Fibroblast of mammary gland (primary cell): ENCODE measurements around the gene C5AR1.
A peak's percentile ranks its signal among the peaks of the same experiment; 100 is the strongest.
"Not testable (repeated sequence)": the region's sequence is repeated elsewhere in the genome, so short reads cannot be mapped to it uniquely, and the experiment has no call there.

ENCODE experiments used
- DNase-seq: peaks from one replicate; pipeline ENCODE4 v3.0.0-alpha.2; 2010; ENCODE audit warnings: low read depth
- H3K4me3 ChIP-seq: 2 replicates; pipeline ENCODE4 v1.5.1; 2011; ENCODE audit warnings: low read depth, mild to moderate bottlenecking, low read length, moderate library complexity; ENCODE audit not compliant: control insufficient read depth
- TF ChIP-seq, protein P1 (sequence below): conservative IDR thresholded peaks from 2 replicates; pipeline ENCODE4 v1.5.1; 2011; ENCODE audit warnings: low read depth, low read length, inconsistent platforms; ENCODE audit not compliant: control insufficient read depth, insufficient read depth

C5AR1 gene

DNA sequence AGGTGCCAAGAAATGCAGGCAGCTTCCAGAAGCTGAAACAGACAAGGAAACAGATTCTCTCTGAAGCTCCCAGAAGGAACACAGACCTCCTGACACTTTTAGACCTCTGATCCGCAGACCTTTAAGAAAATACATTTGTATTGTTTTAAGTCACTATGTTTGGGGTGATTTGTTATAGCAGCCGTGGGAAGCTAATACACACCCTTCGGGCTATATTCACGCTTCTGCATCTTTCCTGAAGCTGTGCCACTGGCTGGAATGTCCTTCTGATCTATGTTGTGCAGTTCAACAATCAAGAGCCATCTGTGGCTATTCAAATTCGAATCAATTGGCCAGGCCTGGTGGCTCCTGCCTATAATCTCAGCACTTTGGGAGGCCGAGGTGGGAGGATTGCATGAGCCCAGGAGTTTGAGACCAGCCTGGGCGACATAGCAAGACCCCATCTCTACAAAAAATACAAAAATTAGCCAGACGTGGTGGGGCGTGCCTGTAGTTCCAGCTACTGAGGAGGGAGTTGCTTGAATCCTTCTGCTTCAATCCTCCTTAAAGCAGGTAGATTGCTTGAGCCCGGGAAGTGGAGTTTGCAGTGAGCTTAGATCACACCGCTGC, 33.6 kb downstream of the C5AR1 start:
- DNase-seq, result no peak

DNA sequence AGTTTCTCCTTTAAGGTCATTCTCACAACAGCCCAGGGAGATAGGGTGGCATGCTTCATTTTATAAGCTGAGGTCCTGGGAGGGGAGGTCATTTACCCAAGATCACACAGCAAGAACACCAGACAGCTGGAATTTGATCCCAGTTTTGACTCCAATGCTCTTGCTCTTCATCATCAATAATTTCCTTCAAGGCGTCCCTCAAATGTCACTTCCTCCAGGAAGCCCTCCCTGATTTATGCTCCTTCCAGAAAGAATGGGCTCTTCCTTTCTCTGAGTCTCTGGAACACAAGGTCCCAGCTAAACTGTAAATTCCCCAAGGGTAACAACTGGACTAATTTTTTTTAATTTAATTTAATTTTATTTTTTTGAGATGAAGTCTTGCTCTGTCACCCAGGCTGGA, 34.8 kb downstream of the C5AR1 start:
- DNase-seq, result no peak
- no peak overlapping the region for H3K4me3 ChIP-seq
- TF ChIP-seq, protein P1, sequence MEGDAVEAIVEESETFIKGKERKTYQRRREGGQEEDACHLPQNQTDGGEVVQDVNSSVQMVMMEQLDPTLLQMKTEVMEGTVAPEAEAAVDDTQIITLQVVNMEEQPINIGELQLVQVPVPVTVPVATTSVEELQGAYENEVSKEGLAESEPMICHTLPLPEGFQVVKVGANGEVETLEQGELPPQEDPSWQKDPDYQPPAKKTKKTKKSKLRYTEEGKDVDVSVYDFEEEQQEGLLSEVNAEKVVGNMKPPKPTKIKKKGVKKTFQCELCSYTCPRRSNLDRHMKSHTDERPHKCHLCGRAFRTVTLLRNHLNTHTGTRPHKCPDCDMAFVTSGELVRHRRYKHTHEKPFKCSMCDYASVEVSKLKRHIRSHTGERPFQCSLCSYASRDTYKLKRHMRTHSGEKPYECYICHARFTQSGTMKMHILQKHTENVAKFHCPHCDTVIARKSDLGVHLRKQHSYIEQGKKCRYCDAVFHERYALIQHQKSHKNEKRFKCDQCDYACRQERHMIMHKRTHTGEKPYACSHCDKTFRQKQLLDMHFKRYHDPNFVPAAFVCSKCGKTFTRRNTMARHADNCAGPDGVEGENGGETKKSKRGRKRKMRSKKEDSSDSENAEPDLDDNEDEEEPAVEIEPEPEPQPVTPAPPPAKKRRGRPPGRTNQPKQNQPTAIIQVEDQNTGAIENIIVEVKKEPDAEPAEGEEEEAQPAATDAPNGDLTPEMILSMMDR, result no peak

More for the DNA sequence above, 33.6 kb downstream of the C5AR1 start:
- no peak overlapping the region for H3K4me3 ChIP-seq
- TF ChIP-seq, protein P1, result no peak

DNA sequence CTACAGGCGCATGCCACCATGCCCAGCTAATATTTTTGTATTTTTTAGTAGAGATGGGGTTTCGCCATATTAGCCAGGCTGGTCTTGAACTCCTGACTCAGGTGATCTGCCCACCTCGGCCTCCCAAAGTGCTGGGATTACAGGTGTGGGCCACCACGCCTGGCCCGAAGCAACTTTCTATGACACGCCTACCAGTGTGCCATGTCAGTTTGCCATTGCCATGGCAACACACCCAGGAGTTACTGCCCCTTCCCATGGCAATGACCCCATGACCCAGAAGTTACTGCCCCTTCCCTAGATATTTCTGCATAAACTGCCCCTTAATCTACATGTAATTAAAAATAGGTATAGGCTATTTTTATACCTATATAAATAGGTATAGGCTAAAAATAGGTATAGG, 36.4 kb downstream of the C5AR1 start:
- H3K4me3 ChIP-seq, DNase-seq: not testable (repeated sequence)

DNA sequence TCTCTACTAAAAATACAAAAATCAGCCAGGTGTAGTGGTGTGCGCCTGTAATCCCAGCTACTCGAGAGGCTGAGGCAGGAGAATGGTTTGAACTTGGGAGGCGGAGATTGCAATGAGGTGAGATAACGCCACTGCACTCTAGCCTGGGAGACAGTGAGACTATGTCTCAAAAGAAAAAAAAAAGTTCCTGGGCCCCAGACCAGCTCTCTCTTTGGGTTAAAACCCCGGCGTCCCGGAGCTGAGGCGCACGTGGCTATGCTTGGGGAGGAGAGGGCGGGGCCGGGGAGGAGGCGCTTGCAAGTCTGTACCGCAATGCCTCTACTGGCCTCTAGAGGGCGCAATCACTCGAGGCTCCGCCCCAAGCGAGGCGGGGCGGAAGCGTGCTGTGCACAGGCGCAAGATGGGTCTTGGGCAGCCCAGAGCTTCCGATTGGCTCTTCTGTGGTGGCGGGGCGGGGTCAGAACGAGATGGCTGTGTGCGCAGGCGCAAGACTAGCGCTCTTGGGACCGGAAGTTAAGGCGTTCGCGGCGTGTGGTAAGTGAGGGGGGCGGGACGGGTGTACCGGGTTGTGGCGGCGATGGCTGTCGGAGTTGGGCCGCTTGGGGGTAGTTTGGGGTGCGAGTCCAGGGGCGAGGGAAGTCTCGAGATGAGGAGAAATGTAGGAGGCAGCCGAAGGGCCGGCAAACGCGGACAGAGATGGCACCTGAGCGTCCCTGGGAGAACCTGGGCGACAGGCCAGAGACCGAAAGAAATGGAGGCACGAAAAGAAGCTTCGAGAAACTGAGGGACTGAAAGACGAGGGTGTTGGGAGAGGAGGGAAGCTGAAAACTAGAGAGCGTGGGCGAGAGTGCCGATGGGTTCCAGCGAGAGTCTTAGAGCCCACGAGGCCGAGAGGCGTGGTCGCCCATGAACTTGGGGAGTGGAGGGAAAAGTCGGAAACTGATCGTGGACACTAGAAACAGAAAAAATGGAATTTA, 39.4 kb downstream of the C5AR1 start, which contains the start of gene DHX34:
Gene DHX34 (plus strand): TSS at position 497 of the 977 bp plus-strand sequence. CDS start 3,716 bp downstream, outside the sequence.
- peak; percentile 99 for DNase-seq
- TF ChIP-seq, protein P1, result peak; percentile 93
- H3K4me3 ChIP-seq, result peak within 1 kb of the TSS; percentile 98

DNA sequence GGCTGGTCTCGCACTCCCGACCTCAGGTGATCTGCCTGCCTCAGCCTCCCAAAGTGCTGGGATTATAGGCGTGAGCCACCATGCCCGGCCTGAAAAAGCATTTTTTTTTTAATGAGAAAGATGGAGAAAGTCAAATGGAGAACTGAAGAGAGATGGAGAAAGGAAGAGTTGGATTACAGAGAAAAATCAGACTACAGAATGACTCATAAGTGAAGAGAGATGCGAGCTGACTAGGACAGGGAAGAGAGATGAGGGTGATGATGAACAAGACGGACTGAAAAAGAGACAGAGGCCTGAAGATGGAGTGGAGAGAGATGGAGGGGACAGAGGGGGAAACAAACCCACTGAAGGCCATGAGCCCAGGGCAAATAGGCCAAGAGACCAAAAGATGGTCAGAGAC, 41.0 kb downstream of the C5AR1 start:
- peak; percentile 34 for DNase-seq
- TF ChIP-seq, protein P1, result no peak
- no peak overlapping the region for H3K4me3 ChIP-seq

DNA sequence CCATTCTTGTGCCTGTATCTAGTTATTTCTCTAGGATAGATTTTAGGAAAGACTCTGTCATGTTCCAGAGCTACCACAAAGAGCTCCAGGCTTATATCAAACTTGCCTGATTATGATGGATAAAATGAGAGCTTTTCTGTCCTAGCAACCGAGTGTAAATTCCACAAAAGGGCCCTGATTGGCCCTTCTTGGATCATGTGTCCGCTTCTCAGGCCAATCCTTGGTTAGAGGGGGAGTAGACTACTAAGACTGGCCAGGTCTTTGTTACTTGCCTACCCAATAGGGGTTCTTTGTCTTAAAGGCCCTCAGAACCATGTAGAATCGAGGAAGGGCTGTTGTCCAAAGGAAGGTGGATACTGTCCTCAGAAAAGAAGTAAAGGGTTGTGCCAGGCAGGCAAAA, 41.9 kb downstream of the C5AR1 start:
- H3K4me3 ChIP-seq, result no peak overlapping the region
- DNase-seq, result peak; percentile 53

More for the DNA sequence above, 41.9 kb downstream of the C5AR1 start:
- TF ChIP-seq, protein P1, result no peak
